Heart right ventricle (tissue), 16 donors: ENCODE results near the gene CDAN1. TPM values are rescaled to one million over a fixed set of nuclear protein-coding genes. Genes with fewer than 3 reads are reported as not detected.

Experiments
- ATAC-seq, 8 donors: fragments of 200-7000 bp; cut with Tn5 transposase; one replicate each; pipeline ENCODE4 v1.9.1; 2020; ENCODE audit warnings: mild to moderate bottlenecking in 8 of 8, moderate library complexity in 8 of 8, moderate number of reproducible peaks in 1 of 8
- DNase-seq, 2 donors: peaks; one replicate each; pipeline ENCODE4 v3.0.0-alpha.2; 2020
- H3K27ac ChIP-seq, 10 donors: fragments of 200-600 bp; sonication (generic) in 2 of 10; one replicate each; pipeline versions ENCODE4 v1.5.0 to v1.8.0; 2020 to 2022; ENCODE audit warnings: mild to moderate bottlenecking in 3 of 10
- H3K27me3 ChIP-seq, 7 donors: fragments of 200-600 bp; one replicate each; pipeline ENCODE4 v1.8.0; 2021 to 2022; ENCODE audit warnings: mild to moderate bottlenecking in 2 of 7
- H3K36me3 ChIP-seq, 9 donors: fragments of 200-600 bp; sonication (generic) in 1 of 9; one replicate each; pipeline versions ENCODE4 v1.5.0 to v1.8.0; 2020 to 2022; ENCODE audit warnings: mild to moderate bottlenecking in 2 of 9
- H3K4me1 ChIP-seq, 9 donors: fragments of 200-600 bp; sonication (generic) in 1 of 9; one replicate each; pipeline versions ENCODE4 v1.5.0 to v1.8.0; 2020 to 2022; ENCODE audit warnings: mild to moderate bottlenecking in 4 of 9
- H3K4me3 ChIP-seq, 10 donors: fragments of 200-600 bp; sonication (generic) in 2 of 10; one replicate each; pipeline versions ENCODE4 v1.5.0 to v1.8.0; 2020 to 2022; ENCODE audit warnings: mild to moderate bottlenecking in 7 of 10, moderate library complexity in 2 of 10
- H3K9me3 ChIP-seq, 11 donors: fragments of 200-600 bp in 10 of 11; sonication (generic) in 2 of 11; one replicate each; pipeline versions ENCODE4 v1.5.0 to v1.8.0; 2013 to 2022; ENCODE audit warnings: mild to moderate bottlenecking in 2 of 11, control low read depth in 1 of 11, moderate library complexity in 1 of 11
- CTCF ChIP-seq, 9 donors: fragments of 200-600 bp; sonication (generic) in 2 of 9; IDR thresholded peaks; one replicate each; pipeline versions ENCODE4 v1.5.0 to v1.8.0; 2021 to 2022; ENCODE audit warnings: antibody characterized with exemption in 9 of 9, mild to moderate bottlenecking in 5 of 9, moderate library complexity in 1 of 9
- WGBS, 2 donors: extraction: QIAGEN DNeasy Blood & Tissue Kit; methylation state at CpG; one replicate each; pipeline ENCODE4 v1.1.7; 2013; ENCODE audit warnings: inconsistent platforms in 1 of 2; 5-methylcytosine and 5-hydroxymethylcytosine counted together
- intact Hi-C, 10 donors: fragments of 100-400 bp; cut with DNase I; formaldehyde crosslinking; loops; one replicate each; pipeline versions ENCODE4 v1.11.1 to v1.14.2; 2022
- polyA plus RNA-seq, 2 donors: library from polyadenylated mRNA; stranded (reverse); fragments of 200-250 nt; gene quantifications; one replicate each; pipeline ENCODE4 v1.2.3, GENCODE V29; 2013
- total RNA-seq, 10 donors: library from RNA; stranded (reverse); fragmentation: NEBNext Ultra II Directional in 3 of 10; extraction: Animal tissue kit (Norgen Biotek cat#: 25700) in 3 of 10; gene quantifications; one replicate each; pipeline versions ENCODE4 v1.2.1 to v1.2.4, GENCODE V29; 2021 to 2023
- donor health status: Arrhythmogenic right ventricular cardiomyopathy.
- donor health status: ischemic (EF 13 %, LVEDD 7.1; RV severe dilation, severe dysfunction).
- donor health status: healthy with polysubstance abuse.
- donor health status: DM: no; HTN: yes; CAD: no.
- donor health status: DM: no; HTN: no; CAD: no.
- donor health status: ischemic (EF 25% LVEDD 6.9; RV normal size, moderate dysfunction).
- donor health status: ischemic (EF 25% LVEDD 5.7; RV mildly dilated, moderate dysfunction).
- donor health status: healthy.
- donor health status: DM: yes; HTN: yes; CAD: no.
- donor health status: Ischemic cardiomyopathy.
- donor health status: ischemic (EF 35%, LVEDD 5.7; RV mildly dilated, moderate dysfunction).
- donor health status: nonischemic (EF 11% LVEDD 7.7; RV severe dilation, severe dysfunction).
- donor health status: DM: yes; HTN: yes; CAD: no.
- donor health status: PGD.
- donor health status: ischemic (EF 29% LVEDD 5.4; RV normal size, mild dysfunction).
- donor health status: nonischemic (EF 23%, LVEDD 6.1; RV moderate dilation, normal function).

The CDAN1 gene
- total and polyA plus RNA-seq, 12 donors = 4.4 to 13.8 (median 6.8) TPM

- Histone ChIP-seq H3K4me1 (peaks cover 0 to 5% (median 0%) of the 10 kb centered on the region in 9 donors), H3K4me3 (no peak overlapping the region), H3K9me3 (no peaks in the 10 kb centered on the region), H3K36me3 (peaks cover 0 to 100% (median 25%) of the 10 kb centered on the region in 9 donors), H3K27me3 (no peaks in the 10 kb centered on the region), H3K27ac (no peak overlapping the region)
- intact Hi-C loops = no loop called here
- TF ChIP-seq CTCF (IDR thresholded peaks at IDR 0.05) = no peak
- DNase-seq (no peak), ATAC-seq (no peak)
- 74 to 79% methylated on average over 9 of the region's 9 CpGs for WGBS, 2 donors
Measured at GRCh38 chr15:42691770-42692169, 45.2 kb downstream of the CDAN1 start.

- 76 to 88% methylated on average over 4 of the region's 4 CpGs for WGBS, 2 donors
- no peaks in the 10 kb centered on the region for H3K9me3 ChIP-seq
- TF ChIP-seq CTCF (IDR thresholded peaks at IDR 0.05) = no peak
- no peak for DNase-seq
- H3K27me3 ChIP-seq = no peaks in the 10 kb centered on the region
- no peak overlapping the region for H3K27ac ChIP-seq
- H3K36me3 ChIP-seq = peaks cover 0 to 100% (median 29%) of the 10 kb centered on the region in 9 donors
- ATAC-seq = no peak
- H3K4me3 ChIP-seq = no peak overlapping the region
- H3K4me1 ChIP-seq = peaks cover 0 to 5% (median 0%) of the 10 kb centered on the region in 9 donors
- intact Hi-C loops = no loop called here
Measured at GRCh38 chr15:42691308-42691707, 45.6 kb downstream of the CDAN1 start.

- H3K27ac ChIP-seq = no peak overlapping the region
- WGBS, 2 donors = 88 to 89% methylated on average over 3 of the region's 3 CpGs
- intact Hi-C loops = no loop called here
- peaks cover 0 to 100% (median 20%) of the 10 kb centered on the region in 9 donors for H3K36me3 ChIP-seq
- ATAC-seq (no peak), DNase-seq (no peak)
- no peaks in the 10 kb centered on the region for H3K27me3 ChIP-seq
- no peak overlapping the region for H3K4me3 ChIP-seq
- H3K9me3 ChIP-seq = no peaks in the 10 kb centered on the region
- no peak for TF ChIP-seq CTCF (IDR thresholded peaks at IDR 0.05)
- H3K4me1 ChIP-seq = no peaks in the 10 kb centered on the region
Measured at GRCh38 chr15:42688301-42688700, 48.6 kb downstream of the CDAN1 start.

GRCh38 chr15:42687740-42688139 is 49.2 kb downstream of the CDAN1 start:
- intact Hi-C loops = no loop called here
- 98 to 99% methylated on average over 4 of the region's 4 CpGs for WGBS, 2 donors

More at GRCh38 chr15:42687740-42688139, 49.2 kb downstream of the CDAN1 start:
- Histone ChIP-seq H3K4me1 (no peaks in the 10 kb centered on the region), H3K27ac (no peak overlapping the region), H3K36me3 (peaks cover 0 to 100% (median 25%) of the 10 kb centered on the region in 9 donors), H3K9me3 (no peaks in the 10 kb centered on the region), H3K27me3 (no peaks in the 10 kb centered on the region), H3K4me3 (no peak overlapping the region)
- TF ChIP-seq CTCF (IDR thresholded peaks at IDR 0.05) = no peak
- ATAC-seq (no peak), DNase-seq (no peak)
